ENCODE measurements around the gene DCTN3. TPM values are rescaled to one million over a fixed set of nuclear protein-coding genes. Genes with fewer than 3 reads are reported as not detected.

The DCTN3 gene
- 112 and 120 TPM in 2 replicates for total RNA-seq (2014; rRNA removed; shearing (Covaris generic))

DNA sequence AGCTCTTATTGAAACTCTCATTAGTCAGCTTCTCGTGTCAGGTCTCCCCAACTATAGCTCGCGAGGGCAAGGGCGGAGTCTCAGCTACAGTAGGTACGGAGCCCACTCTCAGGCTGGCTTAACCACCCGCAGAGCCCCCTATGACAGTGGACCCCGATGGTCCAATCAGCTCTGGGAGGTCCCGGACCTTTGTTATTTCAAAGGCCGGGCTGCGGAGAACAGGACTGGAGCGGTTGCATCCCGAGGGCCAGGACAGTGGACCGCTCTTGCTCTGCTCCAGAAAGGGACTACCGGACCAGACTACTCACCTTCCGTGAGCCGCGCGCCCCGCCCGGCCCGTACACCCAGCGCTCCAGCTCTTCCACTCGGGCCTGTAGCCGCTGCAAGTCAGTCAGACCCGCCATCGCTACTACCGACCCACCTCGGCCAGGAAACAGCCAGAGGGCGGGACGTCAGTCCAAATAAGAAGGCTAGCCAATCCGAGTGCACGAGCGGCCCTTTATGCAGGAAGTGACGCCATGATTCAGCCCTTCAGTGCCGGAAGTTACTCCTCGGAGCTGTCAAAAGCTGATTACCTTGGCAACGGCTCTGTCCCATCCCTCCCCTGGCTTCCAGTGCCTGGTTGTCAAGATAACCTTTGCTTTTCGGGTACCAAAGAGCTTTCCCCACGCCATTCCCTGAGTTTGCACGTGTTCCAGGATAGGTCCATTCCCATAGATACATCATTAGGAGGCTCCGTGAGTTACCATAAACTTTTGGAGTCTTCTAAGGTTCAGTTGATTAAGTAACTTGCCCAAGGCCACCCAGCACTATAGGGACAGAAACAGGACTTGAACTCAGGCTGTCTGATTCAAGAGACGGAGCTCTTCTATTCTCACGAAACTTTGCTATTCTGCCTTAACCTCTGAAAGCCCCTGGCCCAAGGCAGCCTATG is at the start of gene DCTN3:
Gene DCTN3 (minus strand): TSS at position 435 of the 934 bp plus-strand sequence. CDS start 31 bp downstream, at position 404.

DNA sequence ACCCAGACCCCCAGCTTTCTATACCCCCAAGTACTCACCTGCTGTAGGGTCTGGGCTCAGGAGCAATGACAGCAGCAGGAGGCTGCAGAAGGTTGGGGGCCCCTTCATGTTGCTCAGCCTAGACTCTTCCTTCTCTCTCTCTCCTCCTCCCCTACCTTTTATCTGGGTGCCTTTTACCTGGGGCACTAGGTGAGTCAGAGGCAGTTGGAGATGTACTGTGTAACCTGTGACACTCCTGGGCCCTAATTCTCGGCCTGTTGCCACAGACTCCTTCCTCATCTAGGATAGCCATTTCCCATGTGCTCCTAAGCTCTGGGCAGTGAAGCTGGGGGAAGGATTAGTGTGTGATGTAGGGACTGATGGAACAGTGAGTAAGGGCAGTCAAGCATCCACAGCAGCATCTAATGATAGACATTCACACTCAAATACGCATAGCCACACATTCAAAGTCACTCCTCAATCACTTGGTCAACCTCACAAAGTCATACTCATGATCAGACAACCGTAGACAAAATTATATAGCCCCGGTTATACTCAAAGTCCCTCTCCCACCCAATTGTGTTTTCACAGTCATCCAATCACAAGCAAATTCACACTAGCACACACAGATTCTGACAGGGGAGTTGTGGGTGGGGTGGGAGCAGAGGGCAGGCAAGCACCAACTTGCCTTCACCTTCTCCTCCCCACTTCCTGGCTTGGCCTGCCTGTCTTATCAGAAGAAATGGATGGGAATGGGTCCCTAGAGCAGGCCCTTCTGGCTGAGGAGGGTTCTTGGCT is 42.4 kb upstream of the DCTN3 start, which contains the start of gene CCL27:
Gene CCL27 (minus strand): TSS at position 132 of the 777 bp plus-strand sequence. CDS start 24 bp downstream, at position 108.

DNA sequence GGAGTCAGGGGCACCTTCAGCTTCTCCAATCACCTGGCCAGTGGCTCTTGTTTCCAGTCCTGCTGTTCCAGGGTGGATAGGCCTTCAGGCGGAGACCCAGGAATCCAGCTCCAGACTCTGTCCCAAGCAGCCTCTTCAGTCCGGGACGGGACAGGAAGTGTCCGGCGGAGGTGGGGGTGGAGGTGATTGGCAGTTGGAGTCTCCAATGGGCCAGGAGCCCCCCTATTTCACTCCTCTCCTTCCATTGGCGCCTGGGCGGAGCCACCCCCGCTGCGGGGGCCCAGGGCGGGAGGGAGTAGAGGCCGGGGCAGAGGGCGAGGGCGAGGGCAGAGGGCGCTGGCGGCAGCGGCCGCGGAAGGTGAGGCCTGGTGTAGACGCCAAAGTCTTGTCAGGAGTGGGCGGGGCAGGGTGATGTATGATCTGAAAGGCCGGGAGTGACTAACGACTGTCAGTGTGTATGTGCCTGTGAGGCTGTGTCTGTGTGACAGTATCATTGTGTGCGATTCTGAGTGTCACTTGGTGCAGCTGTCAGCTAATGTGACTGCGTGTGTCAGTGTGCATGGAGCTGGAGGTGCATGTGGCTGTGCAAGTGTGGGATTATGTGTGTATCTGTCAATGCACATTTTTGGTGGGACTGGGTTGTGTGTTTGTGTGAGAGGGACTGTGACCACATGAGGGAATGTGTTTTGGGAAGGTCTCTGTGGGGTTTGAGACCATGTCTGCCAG is 31.7 kb upstream of the DCTN3 start, which contains the start of gene IL11RA:
Gene IL11RA (plus strand): TSS at position 310 of the 726 bp plus-strand sequence. CDS start 3,033 bp downstream, outside the sequence.

DNA sequence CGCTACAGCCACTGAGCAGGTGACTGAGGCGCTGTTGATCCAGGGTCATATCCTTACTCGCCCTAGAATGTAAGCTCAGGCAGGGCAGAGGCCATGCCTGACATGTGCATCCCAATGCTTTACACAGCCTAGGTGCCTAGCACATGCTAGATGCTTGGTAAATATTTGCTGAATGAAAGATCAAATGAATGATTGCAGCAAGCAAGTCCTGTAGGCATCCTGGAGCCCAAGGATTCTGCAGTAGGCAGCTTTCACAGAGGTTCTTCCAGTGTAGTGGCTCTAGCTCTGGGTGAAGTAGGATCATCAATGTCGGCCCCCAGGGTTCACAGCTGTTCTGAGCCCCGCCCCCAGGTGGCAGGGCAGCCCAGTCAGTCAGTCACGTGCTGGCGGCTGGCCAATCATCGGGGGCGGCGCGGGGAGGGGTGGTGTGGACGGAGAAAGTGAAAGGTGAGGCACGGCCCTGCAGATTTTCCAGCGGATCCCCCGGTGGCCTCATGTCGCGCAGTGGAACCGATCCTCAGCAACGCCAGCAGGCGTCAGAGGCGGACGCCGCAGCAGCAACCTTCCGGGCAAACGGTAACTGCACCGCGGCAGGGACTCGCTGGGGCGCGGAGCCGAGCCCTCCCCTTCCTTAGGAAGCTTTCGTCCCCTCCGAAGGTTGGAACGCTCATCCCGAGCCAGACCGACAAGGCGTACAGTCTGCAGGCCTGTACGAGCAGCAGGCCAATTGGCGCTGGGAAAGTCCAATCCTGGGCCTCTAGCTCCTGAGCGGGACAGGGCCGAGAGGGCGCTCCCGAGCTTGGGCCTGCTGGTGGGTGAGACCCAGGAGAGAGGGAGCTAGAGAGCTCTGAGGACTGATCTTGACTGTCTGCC is 26.2 kb upstream of the DCTN3 start, which contains the start of gene GALT:
Gene GALT (plus strand): TSS at position 465 of the 873 bp plus-strand sequence. CDS start 30 bp downstream, at position 495.

DNA sequence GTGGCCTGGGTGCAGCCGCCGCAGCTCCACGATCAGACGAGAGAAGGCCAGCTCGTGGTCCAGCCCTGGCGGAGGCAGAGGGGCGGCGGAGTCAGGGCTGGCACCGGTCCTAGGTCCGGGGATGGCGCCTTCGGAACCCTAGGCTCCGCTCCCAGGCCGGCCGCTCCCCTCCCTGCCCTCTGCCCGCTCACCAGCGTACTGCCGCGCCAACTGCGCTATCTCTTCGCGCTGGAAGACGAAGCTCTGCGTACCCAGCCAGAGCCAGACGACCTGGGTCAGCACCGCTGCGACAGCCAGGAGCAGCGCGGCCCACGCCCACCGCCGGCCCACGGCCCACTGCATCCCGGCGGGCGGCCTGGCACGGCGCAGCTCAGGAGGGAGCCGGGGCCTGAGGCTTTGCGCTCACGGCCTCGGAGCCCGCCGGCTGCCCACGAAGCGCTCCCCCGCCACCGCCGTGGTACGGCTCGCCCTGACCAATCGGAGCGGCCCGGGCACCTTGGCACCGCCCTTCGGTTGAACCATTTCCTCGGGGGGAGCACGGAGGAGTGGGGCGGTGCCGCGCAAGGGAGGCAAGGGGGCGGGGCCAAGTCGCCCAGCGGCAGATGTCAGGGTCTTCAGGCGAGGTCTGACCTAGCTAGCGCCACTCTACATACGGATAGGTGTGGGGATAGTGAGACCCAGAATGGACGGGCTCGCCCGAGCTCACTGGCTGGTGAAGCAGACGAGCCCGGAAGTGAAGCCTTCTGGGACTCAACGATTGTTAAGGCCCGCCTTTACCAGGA is 17.3 kb upstream of the DCTN3 start, which contains the start of gene SIGMAR1:
Gene SIGMAR1 (minus strand): TSS at position 432 of the 782 bp plus-strand sequence. CDS start 90 bp downstream, at position 342.

DNA sequence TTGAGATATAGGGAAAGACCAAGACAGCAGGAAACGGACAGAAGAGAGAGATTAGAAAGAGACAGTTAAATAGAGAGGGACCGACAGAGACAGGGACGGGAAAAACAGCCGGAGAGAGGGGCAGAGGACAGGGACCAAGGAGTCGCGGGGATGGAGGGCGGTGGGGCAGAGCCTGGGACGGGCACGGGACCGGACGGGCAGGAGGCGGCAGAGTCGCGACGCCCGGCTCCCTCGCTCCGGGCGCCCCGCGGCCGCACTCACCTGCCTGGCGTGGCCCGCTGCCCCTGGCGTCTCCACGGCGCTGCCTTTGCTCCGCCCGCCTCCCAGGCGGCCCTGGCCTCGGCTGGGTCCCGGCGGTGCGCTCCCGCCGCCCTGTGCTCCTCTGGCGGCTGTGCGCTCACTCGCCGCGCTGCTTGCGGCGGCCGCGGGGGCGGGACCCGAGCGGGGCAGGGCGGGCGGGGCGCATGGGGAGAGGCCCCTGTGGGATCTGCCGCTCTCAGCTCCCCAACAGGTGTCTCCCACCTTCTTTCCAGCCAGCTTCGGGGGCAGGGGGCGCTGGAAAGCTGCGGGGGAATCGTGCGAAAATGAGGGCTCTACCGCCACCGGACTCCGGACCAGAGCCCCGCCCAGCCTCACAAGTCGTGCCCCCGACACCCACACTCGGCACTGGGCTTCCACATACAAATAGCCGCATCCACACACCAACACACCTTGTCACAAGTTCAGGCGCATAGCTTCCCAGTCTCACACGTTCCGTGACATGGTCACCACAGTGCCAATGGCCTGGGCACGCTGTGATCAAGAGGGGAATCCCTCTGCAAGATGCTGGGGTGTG is 8.6 kb upstream of the DCTN3 start, which contains the start of gene ARID3C:
Gene ARID3C (minus strand): TSS at position 411 of the 835 bp plus-strand sequence. CDS start 1,052 bp downstream, outside the sequence.

DNA sequence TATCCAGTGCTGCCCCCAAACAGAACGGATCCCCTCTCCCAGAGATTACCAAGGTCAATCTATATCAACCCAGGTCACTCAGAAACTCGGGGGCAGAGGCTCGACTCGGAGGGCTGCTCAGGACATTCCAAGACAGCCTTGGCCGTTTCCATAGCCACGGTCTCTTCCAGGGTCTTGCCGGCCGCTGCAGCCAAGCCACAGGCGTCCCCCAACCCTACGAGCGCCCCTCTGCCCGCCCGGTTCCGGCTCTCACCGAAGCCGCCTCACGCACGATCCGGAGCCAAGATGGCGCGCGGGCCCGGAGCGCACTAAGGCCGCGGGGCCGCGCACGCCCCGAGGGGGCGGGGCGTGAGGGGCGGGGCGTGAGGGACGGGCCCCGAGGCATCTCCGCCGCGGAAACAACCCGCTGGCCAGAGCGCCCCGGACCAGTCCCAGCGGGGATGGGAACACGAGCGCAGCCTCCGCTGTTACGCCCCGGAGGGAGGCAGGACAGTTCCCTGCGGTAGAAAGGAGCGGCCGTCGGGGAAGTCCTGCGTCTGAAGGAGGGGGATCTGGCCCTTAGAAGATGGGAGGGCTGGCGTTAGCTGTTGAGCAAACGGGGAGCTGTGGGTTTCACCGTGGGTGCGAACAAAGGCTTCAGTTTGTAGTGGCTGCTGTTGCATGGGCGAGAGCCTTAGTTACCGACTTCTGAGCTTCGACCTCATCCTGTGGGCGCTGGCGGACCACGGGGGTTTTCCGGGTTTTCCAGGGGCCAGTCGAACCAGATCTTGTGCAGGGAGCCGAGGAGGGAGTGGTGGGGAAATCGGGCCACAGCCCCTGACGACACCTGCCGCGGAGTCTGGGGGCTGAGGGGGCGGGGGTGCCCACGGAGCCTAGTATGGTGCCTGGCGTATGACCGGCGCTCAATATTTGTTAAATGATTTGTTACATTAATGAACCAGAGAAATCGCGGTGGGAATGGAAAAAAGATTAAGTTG is 8.2 kb downstream of the DCTN3 start, which contains the start of gene RPP25L:
Gene RPP25L (minus strand): TSS at position 287 of the 977 bp plus-strand sequence. CDS start 801 bp downstream, outside the sequence.

DNA sequence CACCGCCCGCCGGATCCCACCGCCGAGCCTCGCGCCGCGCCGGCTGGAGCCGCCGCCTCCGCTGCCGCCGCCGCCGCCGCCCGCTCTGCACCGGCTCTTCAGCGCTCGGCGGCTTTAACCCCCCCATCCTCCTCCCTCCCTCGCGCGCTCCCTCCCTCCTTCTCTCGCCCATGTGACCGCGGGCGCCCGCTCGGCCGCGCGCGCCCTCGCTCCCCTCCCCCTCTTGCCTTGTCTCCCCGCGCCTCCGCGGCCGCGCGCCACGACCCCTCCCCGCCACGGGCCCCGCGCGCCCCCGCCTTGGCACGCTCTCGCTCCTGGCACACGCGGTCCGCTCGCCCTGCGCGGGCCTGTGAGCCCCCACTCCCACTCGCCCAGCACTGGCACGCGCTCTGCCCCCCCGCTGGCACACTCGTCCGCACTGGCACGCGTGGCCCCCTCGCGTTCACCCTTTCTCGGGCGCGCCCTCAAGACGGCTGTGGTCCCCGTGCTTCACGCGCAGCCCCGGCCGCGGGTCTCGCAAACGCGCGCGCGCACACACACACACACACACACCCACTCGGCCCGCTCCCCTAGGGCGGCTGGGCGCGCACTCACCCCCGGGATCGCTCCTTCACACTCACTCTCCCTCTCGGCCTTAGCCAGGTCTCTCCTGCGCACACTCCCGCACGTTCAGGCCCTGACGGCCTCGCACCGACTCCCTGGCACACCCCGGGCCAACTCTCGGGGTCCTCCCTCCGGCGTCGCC is 30.5 kb downstream of the DCTN3 start, which contains the start of gene CNTFR:
Gene CNTFR (minus strand): TSS at position 89 of the 745 bp plus-strand sequence. CDS start 20,743 bp downstream, outside the sequence.

Small RNAs within 50 kb of the gene (small RNA-seq; reads per million reads assigned to genes)
- gene CCL27: not detected

Other genes starting within 250 kb of the DCTN3 start
- 1.0 and 1.2 TPM in 2 replicates for gene MYORG, start 243.6 kb downstream of the DCTN3 start, total RNA-seq (2014; rRNA removed; shearing (Covaris generic))
- 9.7 and 9.8 TPM in 2 replicates for gene FAM219A, start 161.9 kb downstream of the DCTN3 start, total RNA-seq (2014; rRNA removed; shearing (Covaris generic))
- 0.11 TPM in 1 of 2 replicates, not detected in the other for gene DNAI1, start 161.7 kb downstream of the DCTN3 start, total RNA-seq (2014; rRNA removed; shearing (Covaris generic))
- gene ENHO, start 97.5 kb downstream of the DCTN3 start, total RNA-seq (2014; rRNA removed; shearing (Covaris generic)): not detected in 2 replicates
- gene CNTFR, start 30.8 kb downstream of the DCTN3 start, total RNA-seq (2014; rRNA removed; shearing (Covaris generic)): not detected in 2 replicates
- 33.3 TPM in 2 replicates for gene RPP25L, start 8.4 kb downstream of the DCTN3 start, total RNA-seq (2014; rRNA removed; shearing (Covaris generic))
- 0.11 TPM in 1 of 2 replicates, not detected in the other for gene ARID3C, start 8.6 kb upstream of the DCTN3 start, total RNA-seq (2014; rRNA removed; shearing (Covaris generic))
- 151 and 169 TPM in 2 replicates for gene SIGMAR1, start 17.3 kb upstream of the DCTN3 start, total RNA-seq (2014; rRNA removed; shearing (Covaris generic))
- gene GALT, start 26.2 kb upstream of the DCTN3 start, total RNA-seq (2014; rRNA removed; shearing (Covaris generic)): 24.6 and 32.5 TPM in 2 replicates
- gene IL11RA, start 31.7 kb upstream of the DCTN3 start, total RNA-seq (2014; rRNA removed; shearing (Covaris generic)): 8.3 and 11.1 TPM in 2 replicates
- gene CCL27, start 42.2 kb upstream of the DCTN3 start, total RNA-seq (2014; rRNA removed; shearing (Covaris generic)): 0.23 and 0.50 TPM in 2 replicates
- not detected in 2 replicates for gene CCL19, start 70.8 kb upstream of the DCTN3 start, total RNA-seq (2014; rRNA removed; shearing (Covaris generic))
- gene CCL21, start 89.6 kb upstream of the DCTN3 start, total RNA-seq (2014; rRNA removed; shearing (Covaris generic)): not detected in 2 replicates

All from A375 (cell line).